Caco-2 (cell line): ENCODE results near the gene CRTC1. TPM values are rescaled to one million over a fixed set of nuclear protein-coding genes. Genes with fewer than 3 reads are reported as not detected.

ENCODE experiments used
- BruUV-seq: library from RNA; stranded (reverse); fragments of 400-500 nt; replicated peaks from 2 replicates; lab custom pipeline; 2021; lab: Mats Ljungman, UMichigan
- CTCF ChIA-PET: fragments of 300-600 bp; sonication (Branson Sonifier 250); formaldehyde crosslinking; loops from one replicate; lab custom pipeline; 2022; ENCODE audit warnings: antibody characterized with exemption; lab: Charles Lee
- POLR2A ChIA-PET: fragments of 300-600 bp; sonication (Branson Sonifier 250); formaldehyde crosslinking; loops from one replicate; lab custom pipeline; 2022; ENCODE audit warnings: antibody characterized with exemption; lab: Charles Lee
- DNase-seq, 2 experiments: peaks; one replicate each; pipeline versions ENCODE4 v3.0.0 to v3.0.0-alpha.2; 2020 to 2022
- H3K27me3 ChIP-seq: replicated peaks from 2 replicates; pipeline ENCODE4 v1.6.0; 2011; ENCODE audit warnings: low read length; ENCODE audit not compliant: control insufficient read depth, insufficient read depth
- H3K36me3 ChIP-seq: 2 replicates; pipeline ENCODE4 v1.5.1; 2011; ENCODE audit warnings: low read length; ENCODE audit not compliant: control insufficient read depth, insufficient read depth
- H3K4me1 ChIP-seq: fragments of 250-450 bp; sonication (Bioruptor Pico); 2 replicates; pipeline ENCODE4 v1.5.1; 2020; ENCODE audit warnings: mild to moderate bottlenecking
- H3K4me3 ChIP-seq: 2 replicates; pipeline ENCODE4 v1.5.1; 2011; ENCODE audit warnings: low read depth, mild to moderate bottlenecking, control low read depth, low read length
- H3K9me3 ChIP-seq: fragments of 250-450 bp; sonication (Bioruptor Pico); 2 replicates; pipeline ENCODE4 v1.5.1; 2020; ENCODE audit warnings: mild to moderate bottlenecking, moderate library complexity
- H3K27ac Mint-ChIP-seq: one replicate; pipeline ENCODE4 v1.8.0; 2022; ENCODE audit warnings: mixed read lengths; ENCODE audit not compliant: unreplicated experiment
- H3K27me3 Mint-ChIP-seq: one replicate; pipeline ENCODE4 v1.8.0; 2022; ENCODE audit warnings: mixed read lengths; ENCODE audit not compliant: insufficient read depth, unreplicated experiment
- H3K36me3 Mint-ChIP-seq: one replicate; pipeline ENCODE4 v1.8.0; 2022; ENCODE audit warnings: mild to moderate bottlenecking, mixed read lengths; ENCODE audit not compliant: insufficient read depth, unreplicated experiment
- H3K4me1 Mint-ChIP-seq: one replicate; pipeline ENCODE4 v1.8.0; 2022; ENCODE audit warnings: low read depth, mixed read lengths; ENCODE audit not compliant: unreplicated experiment
- H3K4me3 Mint-ChIP-seq: one replicate; pipeline ENCODE4 v1.8.0; 2022; ENCODE audit warnings: mild to moderate bottlenecking, moderate library complexity, mixed read lengths; ENCODE audit not compliant: unreplicated experiment
- H3K9me3 Mint-ChIP-seq: one replicate; pipeline ENCODE4 v1.8.0; 2022; ENCODE audit warnings: mixed read lengths; ENCODE audit not compliant: unreplicated experiment
- CTCF ChIP-seq, 2 experiments: fragments of 200-600 bp in 1 of 2; IDR thresholded peaks; 1 replicate in 1 of 2; 2 replicates in 1 of 2; pipeline versions ENCODE4 v1.5.1 to v1.8.0; 2011 to 2022; ENCODE audit warnings: antibody characterized with exemption in 1 of 2, control low read depth in 1 of 2, inconsistent platforms in 1 of 2, low read depth in 1 of 2, low read length in 1 of 2, mild to moderate bottlenecking in 1 of 2, moderate library complexity in 1 of 2; ENCODE audit not compliant: insufficient read depth in 1 of 2, severe bottlenecking in 1 of 2, unreplicated experiment in 1 of 2
- intact Hi-C: fragments of 100-400 bp; cut with micrococcal nuclease; formaldehyde crosslinking; loops from one replicate; pipeline ENCODE4 v1.10.0; 2022; ENCODE audit not compliant: unreplicated experiment
- total RNA-seq: library from RNA; stranded (reverse); gene quantifications from 2 replicates; pipeline ENCODE4 v1.2.3, GENCODE V29; 2022

CRTC1 gene
- total RNA-seq, 1 experiment from 2014 or later: 13.8 TPM

DNA sequence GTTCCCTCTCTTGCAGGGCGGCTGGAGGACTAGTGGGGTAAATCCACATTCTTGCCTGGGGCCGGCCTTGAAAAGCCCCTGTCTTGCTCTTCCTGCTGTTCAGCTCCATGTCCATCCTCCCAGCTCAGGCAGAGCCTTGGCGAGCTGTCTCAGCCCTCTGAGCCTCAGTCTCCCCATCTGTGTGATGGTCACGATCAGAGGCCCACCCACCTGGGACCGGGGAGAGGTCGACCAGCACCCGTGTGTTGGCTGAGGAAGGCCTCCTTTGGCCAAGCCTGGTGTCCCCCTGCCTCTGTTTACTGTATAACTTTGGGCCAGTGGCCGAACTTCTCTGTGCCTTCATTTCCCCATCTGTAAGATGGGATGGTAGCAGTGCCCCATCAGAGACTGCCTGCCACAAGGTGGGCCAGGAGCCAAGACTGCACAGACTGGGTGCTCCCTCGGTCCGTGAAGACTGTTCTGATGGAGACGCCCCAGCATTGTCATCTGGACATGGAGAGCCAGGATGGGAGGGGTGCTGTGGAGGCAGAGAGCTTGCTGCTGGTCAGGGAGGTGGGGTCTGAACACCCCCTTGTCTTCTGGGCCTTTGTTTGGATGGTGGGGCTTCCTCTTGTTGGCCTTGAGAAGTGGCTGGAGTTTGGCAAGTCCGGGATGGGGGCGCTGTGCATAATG is 28.2 kb upstream of the CRTC1 start:
- no TSS peak for BruUV-seq
- CTCF ChIA-PET: no interaction called here
- no peak overlapping the region for H3K4me3 Mint-ChIP-seq
- H3K9me3 Mint-ChIP-seq: peaks cover 6% of the 10 kb centered on the region
- DNase-seq: no peak
- H3K9me3 ChIP-seq: no peaks in the 10 kb centered on the region
- H3K4me1 ChIP-seq: peaks cover 4% of the 10 kb centered on the region; the same call in 1 of the 2 replicates
- POLR2A ChIA-PET: no interaction called here
- intact Hi-C loops: no loop called here
- TF ChIP-seq CTCF (IDR thresholded peaks at IDR 0.05; ENCODE audit: insufficient read depth in 1 of 2, low read depth in 1 of 2, low read length in 1 of 2, severe bottlenecking in 1 of 2, unreplicated experiment in 1 of 2): no peak
- H3K27ac Mint-ChIP-seq: no peak overlapping the region
- H3K27me3 ChIP-seq: no peaks in the 10 kb centered on the region
- H3K4me3 ChIP-seq: no peak overlapping the region
- H3K36me3 ChIP-seq: no peaks in the 10 kb centered on the region
- H3K4me1 Mint-ChIP-seq: peaks cover 10% of the 10 kb centered on the region
- peaks cover 5% of the 10 kb centered on the region for H3K36me3 Mint-ChIP-seq
- H3K27me3 Mint-ChIP-seq: no peaks in the 10 kb centered on the region

GRCh38 chr19:18656337-18657086 is 27.0 kb upstream of the CRTC1 start:
- H3K4me1 Mint-ChIP-seq: peaks cover 10% of the 10 kb centered on the region
- no peaks in the 10 kb centered on the region for H3K9me3 ChIP-seq
- POLR2A ChIA-PET: no interaction called here
- no TSS peak for BruUV-seq
- DNase-seq: no peak
- H3K36me3 ChIP-seq: no peaks in the 10 kb centered on the region
- peaks cover 5% of the 10 kb centered on the region for H3K36me3 Mint-ChIP-seq
- CTCF ChIA-PET: no interaction called here
- H3K4me3 Mint-ChIP-seq: no peak overlapping the region
- intact Hi-C loops: no loop called here
- TF ChIP-seq CTCF (IDR thresholded peaks at IDR 0.05; ENCODE audit: insufficient read depth in 1 of 2, low read depth in 1 of 2, low read length in 1 of 2, severe bottlenecking in 1 of 2, unreplicated experiment in 1 of 2): no peak
- no peaks in the 10 kb centered on the region for H3K27me3 ChIP-seq
- H3K27me3 Mint-ChIP-seq: no peaks in the 10 kb centered on the region
- H3K9me3 Mint-ChIP-seq: peaks cover 6% of the 10 kb centered on the region
- H3K4me3 ChIP-seq: no peak overlapping the region
- H3K27ac Mint-ChIP-seq: no peak overlapping the region
- H3K4me1 ChIP-seq: peaks cover 4% of the 10 kb centered on the region; the same call in 1 of the 2 replicates

DNA sequence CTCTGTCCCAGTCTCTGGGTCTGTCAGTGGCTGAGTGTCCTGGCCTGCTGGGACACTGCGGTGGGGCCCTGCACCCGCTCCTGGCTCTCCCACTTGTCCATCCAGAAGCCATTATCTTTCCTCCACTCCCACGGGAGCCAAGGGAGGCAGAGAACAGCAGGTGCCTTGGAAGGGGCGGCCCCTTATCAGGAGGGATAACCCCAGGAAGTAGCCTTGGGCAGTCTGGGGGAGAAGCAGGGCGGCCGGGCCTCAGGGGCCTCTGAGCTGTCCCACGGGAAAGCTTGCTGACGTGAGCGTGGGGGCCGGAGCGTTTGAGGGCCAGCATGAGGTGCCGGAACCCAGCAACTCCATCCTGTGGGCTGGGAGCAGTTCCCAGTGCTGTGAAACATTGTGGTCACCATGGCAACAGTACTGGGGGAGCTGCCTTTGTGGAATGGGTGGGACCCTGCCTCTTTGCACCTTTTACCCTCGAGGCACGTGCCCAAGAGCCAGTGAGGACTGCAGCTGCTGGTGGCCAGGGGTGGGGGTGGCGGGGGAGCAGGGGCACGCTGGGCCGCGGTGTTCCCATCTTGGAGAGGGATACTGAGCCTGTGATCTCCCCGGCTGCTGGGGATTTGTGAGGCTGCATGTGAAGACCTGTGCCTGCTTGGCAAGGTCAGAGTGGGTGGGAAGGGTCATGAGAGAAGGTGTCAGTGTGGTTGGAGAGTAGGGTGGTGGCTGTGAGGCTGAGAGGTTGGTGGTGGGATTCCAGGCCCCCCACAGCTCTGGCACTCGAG is 25.7 kb upstream of the CRTC1 start:
- peaks cover 3% of the 10 kb centered on the region for H3K36me3 Mint-ChIP-seq
- CTCF ChIA-PET: interaction anchor here (0.7 kb wide), 1 partner anchor 60 kb away, joined by 3 read pairs; no protein-coding TSS in a partner anchor
- DNase-seq: peak in 1 of 2 experiments; percentile 22
- Histone ChIP-seq H3K4me1 (peaks cover 4% of the 10 kb centered on the region), H3K36me3 (no peaks in the 10 kb centered on the region), H3K4me3 (no peak overlapping the region), H3K27me3 (no peaks in the 10 kb centered on the region), H3K9me3 (no peaks in the 10 kb centered on the region)
- H3K4me1 Mint-ChIP-seq: peaks cover 10% of the 10 kb centered on the region
- no peaks in the 10 kb centered on the region for H3K27me3 Mint-ChIP-seq
- H3K4me3 Mint-ChIP-seq: no peak overlapping the region
- H3K27ac Mint-ChIP-seq: peak overlapping the region; percentile 13
- intact Hi-C loops: no loop called here
- POLR2A ChIA-PET: no interaction called here
- H3K9me3 Mint-ChIP-seq: peaks cover 6% of the 10 kb centered on the region
- no TSS peak for BruUV-seq
- TF ChIP-seq CTCF (IDR thresholded peaks at IDR 0.05; ENCODE audit: insufficient read depth in 1 of 2, low read depth in 1 of 2, low read length in 1 of 2, severe bottlenecking in 1 of 2, unreplicated experiment in 1 of 2): no peak
